Stimulated activated CD8-positive, alpha-beta memory T cell treated with anti-CD3 and anti-CD28 coated beads, Interleukin-12 subunit alpha, Interleukin-12 subunit beta, amount 100 ng/mL, for 1 hour (primary cell): ENCODE results near the gene ALCAM.
"Not testable (repeated sequence)": the region's sequence is repeated elsewhere in the genome, so short reads cannot be mapped to it uniquely, and the experiment has no call there.

Source experiments
- DNase-seq: peaks from one replicate; pipeline ENCODE4 v3.0.0-alpha.2; 2020; ENCODE audit warnings: low read depth

Gene ALCAM

DNA sequence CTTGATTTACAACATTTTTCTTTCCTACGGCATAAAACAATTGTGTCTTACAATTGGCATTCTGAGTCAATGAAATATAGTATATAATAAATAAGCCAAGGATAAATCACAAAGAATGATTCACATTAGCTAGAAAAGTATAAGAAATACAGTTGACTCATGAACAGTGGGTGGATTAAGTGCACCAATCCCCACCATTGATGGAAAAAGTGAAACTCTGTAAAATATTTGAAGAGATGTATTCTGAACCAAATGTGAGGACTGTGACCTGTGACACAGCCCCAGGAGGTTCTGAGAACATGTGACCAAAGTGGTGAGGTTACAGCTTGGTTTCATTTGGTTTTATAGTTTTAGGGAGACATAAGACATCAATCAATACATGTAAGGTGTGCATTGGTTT lies 227.5 kb downstream of the ALCAM start:
- DNase-seq, result no peak

DNA sequence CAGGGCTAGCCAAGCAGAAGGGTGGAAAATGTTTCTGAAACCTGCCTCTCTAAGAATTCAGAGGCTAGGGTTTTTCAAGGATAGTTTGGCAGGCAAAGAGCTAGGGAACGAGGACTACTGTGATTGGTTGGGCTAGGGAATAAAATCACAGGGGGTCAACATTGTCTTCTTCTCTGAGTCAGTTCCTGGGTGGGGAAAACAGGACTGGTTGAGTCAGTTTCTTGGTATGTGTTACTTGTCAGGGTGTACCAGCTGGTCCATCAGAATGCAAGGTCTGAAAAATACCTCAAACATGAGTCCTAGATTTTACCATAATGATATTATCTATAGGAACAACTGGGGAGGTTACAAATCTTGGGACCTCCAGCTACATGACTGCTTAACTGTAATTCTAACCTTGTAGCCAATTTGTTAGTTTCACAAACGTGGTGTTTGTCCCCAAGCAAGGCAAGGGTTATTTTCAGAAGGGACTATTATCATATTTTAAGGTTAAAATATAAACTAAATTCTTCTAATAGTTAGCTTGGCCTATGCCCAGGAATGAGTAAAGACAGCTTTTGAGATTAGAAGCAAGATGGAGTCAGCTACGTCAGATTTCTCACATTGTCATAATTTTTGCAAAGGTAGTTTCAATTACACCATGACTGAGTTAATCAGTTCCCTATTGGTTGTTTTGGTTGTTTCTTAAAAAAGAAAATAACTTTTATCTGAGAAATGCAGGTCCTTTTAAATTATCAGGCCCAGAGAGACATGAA lies 231.5 kb downstream of the ALCAM start:
- no peak for DNase-seq

DNA sequence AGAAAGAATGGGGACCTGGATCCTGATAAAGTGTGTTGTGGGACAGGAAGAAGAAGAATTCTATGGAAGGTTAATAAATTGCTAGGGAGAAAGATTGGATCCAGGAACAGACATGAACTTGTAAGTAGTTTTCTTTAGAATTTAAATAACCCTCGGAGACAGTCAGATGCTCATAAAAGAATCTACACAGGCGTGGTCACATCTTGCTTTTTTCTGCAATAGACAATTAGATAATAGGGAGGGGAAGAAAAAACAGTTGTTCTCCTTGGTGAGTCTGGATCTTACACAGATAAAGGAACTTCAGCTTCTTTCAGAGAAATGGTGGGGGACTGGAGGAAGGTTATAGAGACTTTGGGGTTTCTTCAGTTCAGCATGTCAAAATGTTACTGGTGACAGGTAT lies 232.6 kb downstream of the ALCAM start:
- DNase-seq, result no peak

DNA sequence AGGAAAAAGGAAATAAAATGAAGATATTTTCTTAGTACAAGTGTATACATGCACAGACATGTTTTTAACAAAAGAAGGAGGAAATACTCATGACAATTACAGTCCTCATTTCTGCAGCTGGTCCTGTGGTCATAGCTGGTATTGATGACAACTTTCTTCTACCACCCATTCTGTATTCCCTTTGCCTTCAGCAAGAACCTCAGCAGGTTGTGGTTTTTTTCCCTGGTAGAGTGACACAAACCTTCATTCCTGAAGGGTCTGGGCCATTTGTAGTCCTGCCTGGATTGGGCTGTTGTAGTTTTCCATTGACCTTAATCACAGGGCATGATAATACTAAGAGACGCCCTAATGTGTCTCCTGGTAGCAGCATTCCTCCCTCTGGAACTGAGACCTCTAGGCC lies 235.0 kb downstream of the ALCAM start:
- DNase-seq, result not testable (repeated sequence)

DNA sequence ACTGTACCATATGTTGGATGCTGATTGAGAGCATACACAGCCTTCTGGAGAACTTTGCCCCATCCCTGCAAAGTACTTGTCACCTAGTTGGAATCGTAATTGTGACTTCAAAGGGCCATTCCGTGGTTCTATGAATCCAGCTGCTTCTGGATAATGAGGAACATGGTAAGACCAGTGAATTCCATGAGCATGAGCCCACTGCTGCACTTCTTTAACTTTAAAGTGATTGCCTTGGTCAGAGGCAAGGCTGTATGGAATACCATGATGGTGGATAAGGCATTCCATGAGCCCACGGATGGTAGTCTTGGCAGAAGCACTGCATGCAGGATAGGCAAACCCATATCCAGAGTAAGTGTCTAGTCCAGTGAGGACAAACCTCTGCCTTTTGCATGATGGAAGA lies 235.6 kb downstream of the ALCAM start:
- not testable (repeated sequence) for DNase-seq

DNA sequence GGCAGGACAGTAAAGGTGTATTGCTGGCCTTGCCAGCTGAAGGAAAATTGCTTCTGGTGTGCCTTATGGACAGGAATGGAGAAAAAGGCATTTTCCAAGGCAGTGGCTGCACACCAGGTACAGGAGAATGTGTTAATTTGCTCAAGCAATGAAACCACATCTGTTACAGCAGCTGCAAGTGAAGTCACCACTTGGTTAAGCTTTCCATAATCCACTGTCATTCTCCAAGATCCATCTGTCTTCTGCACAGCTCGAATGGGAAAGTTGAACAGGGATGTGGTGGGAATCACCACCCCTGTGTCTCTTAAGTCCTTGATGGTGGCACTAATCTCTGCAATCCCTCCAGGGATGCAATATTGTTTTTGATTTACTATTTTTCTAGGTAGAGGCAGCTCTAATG lies 236.8 kb downstream of the ALCAM start:
- DNase-seq, result not testable (repeated sequence)

DNA sequence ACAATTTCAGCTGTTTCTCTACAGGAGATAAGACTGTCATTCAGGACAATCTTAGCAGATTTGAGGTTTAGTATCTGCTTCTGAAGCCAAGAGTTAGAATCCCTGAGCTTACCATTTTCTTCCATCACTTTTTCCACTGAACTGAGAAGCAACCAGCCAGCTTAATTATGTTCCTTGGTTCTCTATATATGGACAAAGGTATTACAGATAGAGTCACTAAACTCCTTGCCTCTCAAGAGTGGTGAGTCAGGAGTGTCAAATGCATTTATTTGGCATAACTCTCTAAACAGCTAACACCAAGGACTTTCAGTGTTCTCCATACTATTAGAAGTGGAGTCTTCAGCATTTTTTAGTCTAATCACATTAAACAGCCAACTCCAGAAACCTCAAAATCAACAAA lies 239.3 kb downstream of the ALCAM start:
- no peak for DNase-seq

DNA sequence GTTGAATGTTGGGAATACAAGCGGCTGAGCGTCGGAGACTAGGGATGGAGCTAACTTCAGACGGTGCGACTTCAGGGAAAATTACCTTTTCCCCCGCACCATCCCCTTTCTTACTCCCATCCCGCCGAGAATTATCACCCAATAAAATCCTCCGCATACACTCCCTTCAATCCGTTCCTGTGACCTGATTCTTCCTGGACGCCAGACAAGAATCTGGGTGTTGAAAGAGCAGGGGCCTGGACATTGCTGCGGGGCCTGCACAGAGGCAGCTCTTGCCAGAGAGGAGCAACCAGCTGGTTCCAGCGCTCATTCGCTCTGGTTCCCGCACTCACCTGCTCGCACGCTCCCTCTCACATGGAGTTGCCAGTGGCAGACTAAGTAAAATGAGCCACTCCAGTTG lies 241.9 kb downstream of the ALCAM start:
- no peak for DNase-seq

DNA sequence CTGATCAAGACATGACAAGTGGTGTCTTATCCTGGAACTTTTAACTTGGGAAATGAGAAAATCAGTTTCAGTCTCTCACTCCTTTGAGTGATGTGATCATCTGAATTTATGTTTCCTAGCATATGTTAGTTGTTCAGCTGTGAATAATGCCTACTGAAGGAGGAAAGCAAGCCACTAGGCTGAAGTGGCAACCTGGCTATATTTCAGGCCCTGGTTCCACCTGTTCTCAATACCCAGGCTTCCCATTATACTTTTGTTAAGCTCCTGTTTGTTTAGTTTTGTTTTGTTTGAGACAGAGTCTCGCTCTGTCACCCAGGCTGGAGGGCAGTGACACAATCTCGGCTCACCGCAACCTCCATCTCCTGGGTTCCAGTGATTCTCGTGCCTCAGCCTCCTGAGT lies 243.8 kb downstream of the ALCAM start:
- no peak for DNase-seq

DNA sequence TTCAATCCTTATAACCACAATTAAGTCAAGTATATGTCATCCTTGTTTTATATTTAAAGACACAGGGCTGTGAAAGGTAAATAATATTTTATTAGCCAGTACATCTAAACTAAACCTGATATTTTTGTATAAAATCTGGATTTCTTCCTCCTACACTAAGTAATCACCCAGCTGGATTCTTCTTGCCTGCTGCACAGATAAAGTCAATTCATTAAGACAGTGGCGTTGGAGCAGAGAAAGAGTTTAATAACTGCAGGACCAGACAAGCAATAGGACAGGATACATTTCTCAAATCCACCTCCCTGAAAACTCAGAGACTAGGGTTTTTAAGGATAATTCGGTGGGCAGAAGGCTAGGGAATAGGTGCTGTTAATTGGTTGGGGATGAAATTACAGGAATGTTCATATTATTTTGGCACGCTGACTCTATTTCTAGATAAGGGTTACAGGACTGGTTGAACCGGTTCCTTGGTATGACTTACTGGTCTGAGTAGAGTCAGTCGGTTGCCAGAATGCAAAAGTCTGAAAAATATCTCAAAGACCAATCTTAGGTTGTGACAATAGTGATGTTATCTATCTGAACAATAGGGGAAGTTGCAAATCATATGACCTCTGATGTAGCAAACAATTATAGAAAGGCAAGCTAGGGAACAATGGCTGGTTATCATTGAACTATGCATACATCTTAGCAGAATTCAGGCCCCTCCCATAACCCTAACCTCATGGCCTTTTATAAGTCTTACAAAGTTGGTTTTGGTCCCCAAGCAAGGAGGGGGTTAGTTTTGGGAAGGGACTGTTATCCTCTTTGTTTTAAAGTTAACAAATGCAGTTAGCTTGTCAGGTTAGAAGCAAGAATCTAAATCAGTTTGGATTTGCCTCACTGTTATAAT lies 244.8 kb downstream of the ALCAM start:
- DNase-seq, result no peak

DNA sequence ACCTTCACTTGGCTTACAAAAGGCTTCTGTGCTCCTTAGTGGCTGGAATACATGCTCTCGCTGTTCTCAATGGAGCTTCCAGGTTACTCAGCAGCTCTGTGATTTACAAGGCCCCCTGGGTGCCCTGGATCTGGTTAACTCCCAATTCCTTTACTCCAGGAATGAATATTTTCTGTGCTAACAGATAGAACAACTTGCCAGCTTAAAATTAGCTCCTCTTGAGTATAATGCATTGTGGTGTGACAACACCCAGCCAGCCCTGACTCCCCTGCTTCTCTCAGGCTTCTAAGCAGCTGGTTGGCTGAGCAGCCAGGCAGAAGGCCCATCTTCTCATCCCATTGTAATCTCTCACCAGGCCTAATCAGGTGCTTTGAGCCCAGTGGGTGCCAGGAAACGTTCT lies 246.4 kb downstream of the ALCAM start:
- no peak for DNase-seq

DNA sequence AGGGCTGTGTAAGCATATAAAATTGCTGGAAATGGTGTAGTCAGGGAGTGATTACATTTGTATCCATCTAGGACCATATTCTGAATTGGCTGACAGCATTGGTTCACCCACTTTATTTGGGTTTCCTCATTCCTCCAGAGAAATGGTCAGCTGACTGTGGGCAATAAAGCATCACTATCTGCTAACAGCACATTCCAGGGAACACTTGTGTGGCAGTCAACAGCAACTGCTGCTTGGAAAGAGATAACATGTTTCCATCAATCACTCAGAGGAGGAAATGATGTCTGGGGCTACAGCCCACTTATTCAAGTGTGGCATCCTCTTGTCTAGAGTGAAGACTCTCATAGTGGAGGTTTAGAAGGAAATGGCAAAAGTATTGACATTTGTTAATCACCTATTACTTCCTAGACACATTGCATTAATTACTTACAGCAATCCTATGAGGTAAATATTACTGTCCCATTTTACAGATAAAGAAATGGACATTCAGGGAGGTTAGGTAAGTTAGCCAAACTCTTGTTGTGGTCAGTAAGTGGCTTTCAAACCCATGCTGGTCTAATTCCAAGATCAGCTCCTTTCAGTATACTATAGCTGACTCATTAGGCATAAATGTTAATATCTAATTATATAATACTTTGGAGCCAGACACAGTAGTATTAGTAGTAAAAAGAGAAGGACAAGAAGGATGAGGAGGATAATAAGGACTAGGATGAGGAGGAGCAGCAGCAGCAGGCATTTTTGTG lies 247.8 kb downstream of the ALCAM start:
- DNase-seq, result no peak

DNA sequence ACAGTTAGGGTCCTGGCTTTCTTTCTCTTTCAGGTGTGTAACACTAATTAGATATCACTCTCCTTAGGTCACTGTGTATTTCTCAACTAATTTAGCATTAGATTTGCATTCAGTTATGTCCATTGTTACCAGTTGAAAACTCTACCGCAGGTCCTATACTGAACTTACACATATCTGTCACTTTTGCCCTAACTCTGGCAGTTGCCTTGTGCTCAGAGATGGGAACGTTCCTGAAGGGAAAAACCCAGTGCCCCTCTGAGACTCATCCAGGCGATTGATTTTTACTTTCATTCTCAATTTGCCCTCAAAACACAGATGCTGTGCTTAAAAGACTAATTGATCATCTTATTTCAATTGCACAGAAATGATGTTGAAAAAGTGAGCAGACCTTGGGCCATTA lies 249.1 kb downstream of the ALCAM start:
- no peak for DNase-seq

DNA sequence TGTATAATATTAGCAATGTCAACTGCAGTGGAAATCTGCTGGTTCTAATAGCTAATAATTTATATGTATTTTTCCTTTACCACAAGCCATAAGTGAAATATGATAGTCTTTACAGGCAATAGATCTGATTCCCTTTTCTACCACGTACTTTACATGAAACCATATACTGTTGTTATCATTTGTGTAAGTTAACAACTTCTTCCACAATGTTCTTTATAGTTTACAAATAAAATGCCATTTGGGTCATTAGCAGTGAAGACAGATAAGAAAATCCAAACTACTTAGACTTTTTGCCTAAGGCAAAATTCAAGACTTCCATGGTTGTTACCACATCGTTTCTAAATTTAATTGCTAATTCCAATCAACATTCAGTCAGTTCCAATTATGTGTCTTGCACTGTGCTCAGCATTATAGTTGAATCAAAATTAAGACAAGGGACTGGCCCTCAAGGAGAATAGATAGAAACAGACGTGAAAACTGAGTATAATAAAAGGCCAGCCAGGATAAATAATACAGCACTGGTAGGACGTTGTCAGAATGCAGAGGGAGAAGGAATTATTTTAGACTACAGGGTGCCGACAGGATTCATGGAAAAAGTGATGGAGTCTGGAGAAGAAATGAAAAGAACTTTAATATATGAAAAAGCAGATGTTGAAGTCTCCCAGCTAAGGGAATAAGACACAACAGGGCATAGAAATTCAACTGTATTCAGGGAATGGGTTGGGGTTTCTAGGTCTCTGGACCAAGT lies 249.8 kb downstream of the ALCAM start:
- DNase-seq, result no peak

DNA sequence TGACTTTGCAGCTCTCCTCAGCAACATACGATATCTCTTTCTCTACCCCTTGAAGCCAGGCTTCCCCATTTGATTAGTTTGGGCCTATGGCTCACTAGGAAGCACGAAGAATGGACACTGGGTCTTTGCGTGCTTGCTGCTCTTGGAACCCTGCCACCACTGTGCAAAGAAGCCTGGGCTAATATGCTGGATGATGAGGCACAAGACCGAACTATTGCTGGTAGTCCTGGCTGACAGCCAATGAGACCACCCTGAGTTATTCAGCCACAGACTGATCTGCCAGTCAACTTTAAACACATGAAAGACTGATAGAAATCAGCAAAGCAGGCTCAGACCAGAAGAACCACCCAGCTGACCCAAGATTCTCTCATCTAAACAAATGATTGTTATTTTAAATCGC lies 251.8 kb downstream of the ALCAM start:
- no peak for DNase-seq

DNA sequence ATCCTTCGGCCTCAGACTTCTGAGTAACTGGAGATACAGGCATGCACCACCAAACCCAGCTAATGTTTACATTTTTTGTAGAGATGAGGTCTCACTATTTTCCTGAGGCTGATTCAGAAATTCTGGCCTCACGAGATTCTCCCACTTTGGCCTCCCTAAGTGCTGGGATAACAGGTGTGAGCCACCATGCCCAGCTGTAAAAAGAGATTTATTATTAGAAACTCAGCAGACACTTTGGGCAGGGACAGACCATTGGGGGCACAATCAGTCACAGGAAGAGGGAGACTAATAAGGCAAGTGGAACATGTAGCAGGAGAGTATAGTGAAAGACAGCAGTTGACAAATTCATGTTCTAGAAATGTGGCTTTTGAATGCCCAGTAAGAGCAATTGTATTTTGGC lies 252.9 kb downstream of the ALCAM start:
- no peak for DNase-seq

DNA sequence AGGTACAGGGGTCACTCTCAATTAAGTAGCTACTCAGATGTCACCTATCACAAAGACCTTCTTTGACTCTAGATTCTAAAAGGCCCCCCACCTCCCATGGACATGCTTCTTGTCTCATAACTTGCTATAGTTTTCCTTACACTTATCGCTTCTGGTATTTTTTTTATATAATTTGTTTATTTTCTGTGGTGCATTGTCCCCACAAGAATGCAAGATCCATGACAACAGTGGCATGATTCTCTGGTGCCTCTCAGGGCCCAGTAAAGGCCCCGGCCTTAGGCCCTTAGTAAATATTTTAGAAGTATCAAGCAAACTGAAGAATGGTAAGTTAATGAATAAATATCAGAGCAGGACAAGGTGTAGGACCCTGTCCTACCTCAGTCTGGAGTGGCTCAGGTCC lies 253.5 kb downstream of the ALCAM start:
- DNase-seq, result no peak

DNA sequence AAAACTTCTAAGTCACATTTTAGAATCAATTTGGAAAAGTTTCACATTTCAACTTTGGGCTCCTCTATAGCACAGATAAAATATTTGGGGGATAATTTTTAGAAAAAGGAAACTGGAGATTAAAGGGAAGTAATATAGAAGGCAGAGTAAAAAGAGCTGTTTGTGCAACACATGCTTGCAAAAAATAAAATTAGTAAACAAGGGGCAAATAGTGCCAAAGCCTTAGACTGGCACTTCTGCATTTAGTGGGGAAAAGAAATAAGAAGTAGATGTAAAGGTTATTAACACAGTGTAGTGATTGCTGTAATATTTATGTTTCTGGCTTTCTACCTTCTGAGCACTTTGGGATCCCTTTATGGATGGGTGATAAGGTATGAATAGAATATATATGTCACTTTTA lies 255.5 kb downstream of the ALCAM start:
- no peak for DNase-seq
